Retinal pigment epithelial cell (primary cell): ENCODE data around the gene SLC25A45.

ENCODE experiments used
- DNase-seq: peaks from one replicate; pipeline ENCODE4 v3.0.0-alpha.2; 2010; ENCODE audit warnings: low read depth
- H3K4me3 ChIP-seq: 2 replicates; pipeline ENCODE4 v1.5.1; 2011; ENCODE audit warnings: mild to moderate bottlenecking, low read length, control low read depth, moderate library complexity
- TF ChIP-seq, protein P1 (sequence below): conservative IDR thresholded peaks from 2 replicates; pipeline ENCODE4 v1.5.1; 2011; ENCODE audit warnings: low read depth, low read length, control low read depth, inconsistent platforms

SLC25A45 gene

DNA sequence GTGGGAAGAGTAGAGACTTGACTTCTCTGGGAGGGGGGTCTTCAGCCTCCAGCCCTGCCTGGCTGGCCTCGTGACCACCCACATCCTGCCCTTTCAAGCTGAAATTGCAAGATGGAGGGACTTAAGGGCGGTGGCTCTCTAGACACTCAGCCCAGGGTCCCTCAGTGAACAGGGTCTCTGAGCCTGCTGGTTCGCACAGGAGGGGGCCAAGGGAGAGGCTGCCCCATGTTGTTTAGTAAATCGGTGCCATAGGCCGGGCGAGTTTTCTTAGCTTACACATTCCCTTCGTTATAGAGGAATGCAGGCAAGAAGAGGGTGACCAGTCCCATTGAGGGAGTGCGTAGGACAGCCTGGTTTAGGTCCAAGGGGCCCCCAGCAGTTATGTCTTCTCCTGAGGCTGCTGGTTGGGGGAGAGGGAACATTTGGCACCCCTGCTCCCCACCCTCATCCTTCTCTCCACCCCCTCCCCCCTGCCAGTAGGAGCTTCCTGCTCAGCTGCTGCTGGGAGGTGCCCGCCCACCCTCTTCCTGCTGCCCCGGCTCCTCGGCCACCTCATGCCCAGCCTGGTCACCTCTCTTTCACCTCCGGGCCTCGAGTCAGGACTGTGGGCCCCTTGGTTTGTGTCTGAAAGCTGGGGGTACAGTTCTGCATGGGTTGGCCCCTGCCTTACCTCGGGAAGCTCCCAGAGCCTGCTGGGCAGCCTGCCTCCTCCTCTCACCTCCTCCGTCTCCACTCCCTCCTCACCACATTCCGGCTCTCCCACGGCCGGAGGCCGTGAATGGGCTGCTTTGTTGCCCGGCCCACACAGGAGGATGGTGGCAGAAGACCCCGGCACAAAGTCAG is 7.9 kb upstream of the SLC25A45 start:
- H3K4me3 ChIP-seq, result peak overlapping the region; percentile 8
- DNase-seq, result no peak
- TF ChIP-seq, protein P1, sequence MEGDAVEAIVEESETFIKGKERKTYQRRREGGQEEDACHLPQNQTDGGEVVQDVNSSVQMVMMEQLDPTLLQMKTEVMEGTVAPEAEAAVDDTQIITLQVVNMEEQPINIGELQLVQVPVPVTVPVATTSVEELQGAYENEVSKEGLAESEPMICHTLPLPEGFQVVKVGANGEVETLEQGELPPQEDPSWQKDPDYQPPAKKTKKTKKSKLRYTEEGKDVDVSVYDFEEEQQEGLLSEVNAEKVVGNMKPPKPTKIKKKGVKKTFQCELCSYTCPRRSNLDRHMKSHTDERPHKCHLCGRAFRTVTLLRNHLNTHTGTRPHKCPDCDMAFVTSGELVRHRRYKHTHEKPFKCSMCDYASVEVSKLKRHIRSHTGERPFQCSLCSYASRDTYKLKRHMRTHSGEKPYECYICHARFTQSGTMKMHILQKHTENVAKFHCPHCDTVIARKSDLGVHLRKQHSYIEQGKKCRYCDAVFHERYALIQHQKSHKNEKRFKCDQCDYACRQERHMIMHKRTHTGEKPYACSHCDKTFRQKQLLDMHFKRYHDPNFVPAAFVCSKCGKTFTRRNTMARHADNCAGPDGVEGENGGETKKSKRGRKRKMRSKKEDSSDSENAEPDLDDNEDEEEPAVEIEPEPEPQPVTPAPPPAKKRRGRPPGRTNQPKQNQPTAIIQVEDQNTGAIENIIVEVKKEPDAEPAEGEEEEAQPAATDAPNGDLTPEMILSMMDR, result no peak

DNA sequence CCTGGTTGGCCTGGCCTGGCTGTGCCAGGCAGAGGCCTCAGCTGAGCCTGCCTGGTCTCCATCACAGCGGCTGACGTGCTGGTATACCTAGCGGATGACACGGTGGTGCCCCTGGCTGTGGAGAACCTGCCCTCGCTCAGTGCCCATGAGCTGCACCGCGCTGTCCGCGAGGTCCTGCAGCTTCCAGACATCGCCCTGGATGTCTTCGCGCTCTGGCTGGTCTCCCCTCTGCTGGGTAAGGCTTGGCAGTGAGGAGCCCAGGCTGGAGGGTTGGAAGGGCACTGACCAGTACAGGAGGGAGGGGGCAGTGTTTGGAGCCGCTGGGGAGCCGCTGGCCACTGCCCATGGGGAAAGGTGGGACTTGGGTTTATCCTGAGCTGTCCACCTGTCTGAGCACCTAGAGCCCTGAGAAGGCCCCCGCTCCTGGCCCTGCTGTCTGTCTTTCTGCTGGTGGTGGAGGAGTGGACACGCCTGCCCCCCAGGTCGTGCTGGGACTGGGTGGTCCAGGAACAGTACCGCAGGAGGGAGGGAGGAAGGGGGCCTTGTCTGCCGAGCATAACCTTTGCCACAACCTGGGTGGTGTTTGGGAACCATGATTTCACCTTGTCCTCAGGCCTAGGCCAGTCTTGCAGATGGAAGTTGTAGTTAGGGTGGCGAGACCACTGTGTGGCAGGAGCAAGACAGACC is 7.0 kb upstream of the SLC25A45 start:
- H3K4me3 ChIP-seq, result no peak overlapping the region
- TF ChIP-seq, protein P1, result no peak

DNA sequence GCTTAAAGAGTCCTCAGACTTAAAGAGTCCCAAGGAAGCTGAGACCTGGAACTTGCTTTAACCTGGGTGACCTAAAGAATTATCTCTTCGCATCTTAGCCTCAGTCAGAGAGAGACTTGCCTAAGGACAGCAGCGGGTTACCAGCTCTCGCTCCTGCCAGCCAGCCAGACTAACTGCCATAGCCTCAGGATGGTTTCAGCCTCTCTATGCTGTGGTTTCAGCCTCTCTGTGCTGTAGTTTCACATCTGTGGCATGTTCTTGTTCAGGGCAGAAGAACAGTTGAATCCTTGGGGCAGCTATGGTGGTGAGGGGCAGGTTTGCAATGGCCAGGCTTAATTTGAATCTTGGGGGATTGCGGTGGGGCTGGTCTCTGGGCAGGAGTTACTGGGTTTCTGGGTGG is 6.3 kb upstream of the SLC25A45 start:
- TF ChIP-seq, protein P1, result no peak
- no peak overlapping the region for H3K4me3 ChIP-seq
- no peak for DNase-seq

More for the DNA sequence above, 7.0 kb upstream of the SLC25A45 start:
- DNase-seq, result no peak

DNA sequence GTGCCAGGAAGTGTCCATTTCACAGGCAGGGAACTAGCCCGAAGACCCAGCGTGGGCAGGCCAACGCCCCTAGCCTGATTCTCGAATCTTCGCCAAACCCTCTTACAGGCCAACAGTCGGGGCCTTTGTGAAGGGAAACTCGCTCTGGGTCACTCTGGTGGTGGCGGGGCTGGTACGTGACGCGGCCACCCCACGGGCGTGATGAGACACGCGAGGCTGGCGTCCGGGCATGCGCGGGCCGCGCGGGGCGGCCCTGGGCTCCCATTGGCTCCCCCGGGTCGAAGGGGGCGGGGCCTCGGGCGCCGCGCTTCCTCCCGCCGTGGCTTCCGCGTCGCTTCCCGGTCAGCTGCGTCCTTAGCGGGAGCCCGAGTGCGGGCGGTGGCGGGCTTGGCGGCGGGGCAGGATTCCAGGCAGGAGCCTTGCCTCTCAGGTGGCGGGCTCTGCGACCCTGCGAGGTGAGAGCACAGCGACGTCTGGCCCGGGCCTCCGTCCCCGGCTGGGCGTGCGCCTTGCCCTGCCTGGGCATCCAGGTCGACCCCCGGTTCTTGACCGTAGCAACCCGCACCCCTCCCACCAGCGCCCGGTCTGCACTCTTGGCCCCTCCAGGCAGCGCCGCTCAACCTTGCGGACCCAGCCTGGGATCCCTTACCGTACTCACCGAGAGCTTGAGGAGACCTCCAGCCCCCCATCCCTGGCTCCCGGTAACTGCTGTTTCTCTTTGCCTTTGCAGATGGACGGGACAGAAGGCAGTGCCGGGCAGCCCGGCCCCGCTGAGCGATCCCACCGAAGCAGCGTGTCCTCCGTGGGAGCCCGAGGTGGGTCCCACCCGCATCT is 4.1 kb upstream of the SLC25A45 start, which contains the start of gene FRMD8:
Gene FRMD8, plus strand, starts transcription at position 331 of the 834 bp plus-strand sequence. Its CDS starts 400 bp downstream, at position 731.
- H3K4me3 ChIP-seq, result peak within 1 kb of the TSS; percentile 84
- no peak for DNase-seq
- TF ChIP-seq, protein P1, result no peak

DNA sequence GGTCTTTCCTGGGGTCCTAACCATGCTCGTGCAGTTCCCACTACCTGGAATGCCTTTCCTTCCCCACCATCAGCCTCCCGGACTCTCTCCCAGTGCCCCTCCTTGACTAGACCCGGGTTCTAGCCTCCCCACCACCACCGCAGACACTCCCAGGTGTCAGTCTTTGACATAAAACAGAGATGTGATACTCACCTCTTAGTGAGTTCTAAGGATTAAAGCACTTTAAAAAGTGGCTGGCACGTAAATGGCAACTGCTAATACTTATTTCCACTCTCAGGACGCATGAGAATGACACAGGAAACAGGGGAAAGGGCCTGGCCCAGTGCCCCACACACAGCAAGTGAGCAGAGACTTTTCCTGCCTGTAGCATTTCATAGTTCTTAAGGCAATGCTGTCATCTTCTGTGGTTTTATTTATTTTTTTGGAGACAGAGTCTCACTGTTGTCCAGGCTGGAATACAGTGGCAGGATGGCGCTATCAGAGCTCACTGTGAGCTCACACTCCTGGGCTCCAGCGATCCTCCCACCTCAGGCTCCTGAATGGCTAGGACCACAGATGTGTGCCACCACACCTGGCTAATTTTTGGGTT is 1.9 kb upstream of the SLC25A45 start:
- TF ChIP-seq, protein P1, result no peak
- no peak for DNase-seq
- H3K4me3 ChIP-seq, result no peak overlapping the region

DNA sequence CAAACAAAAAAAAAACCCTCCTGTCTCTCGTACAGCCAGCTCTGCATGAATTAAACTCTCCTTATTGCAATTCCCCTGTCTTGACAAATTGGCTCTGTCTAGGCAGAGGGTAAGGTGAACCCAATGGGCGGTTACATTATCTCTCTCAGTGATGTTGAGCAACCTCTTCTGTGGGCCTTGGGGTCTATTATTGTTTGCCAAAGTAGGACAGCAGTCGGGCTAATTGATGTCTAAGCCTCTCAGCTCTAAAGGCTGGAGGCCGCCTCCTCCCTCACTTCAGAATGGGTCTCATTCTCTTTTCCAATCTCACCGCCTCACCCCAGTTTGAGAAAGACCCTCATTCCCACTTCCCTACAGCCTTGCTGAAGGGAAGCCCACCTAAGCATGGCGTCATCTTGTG is 1.3 kb upstream of the SLC25A45 start:
- no peak overlapping the region for H3K4me3 ChIP-seq
- no peak for DNase-seq
- TF ChIP-seq, protein P1, result no peak
